Amniotic stem cell (primary cell): Measurements from ENCODE around the gene SPSB4.
A peak's percentile ranks its signal among the peaks of the same experiment; 100 is the strongest.
"Not testable (repeated sequence)": the region's sequence is repeated elsewhere in the genome, so short reads cannot be mapped to it uniquely, and the experiment has no call there.

Experiments
- DNase-seq: peaks from one replicate; lab custom pipeline; 2025; lab: John Stamatoyannopoulos, UW

The SPSB4 gene

GRCh38 chr3:141050576-141051442 is at the start of gene SPSB4:
Gene SPSB4 (plus strand): TSS chr3:141051347. CDS start chr3:141066105, 14,758 bp downstream.
- DNase-seq: no peak

- no peak for DNase-seq
These were observed 44.8 kb upstream of the SPSB4 start for GRCh38 chr3:141006344-141006743.

GRCh38 chr3:141009496-141009895 is 41.7 kb upstream of the SPSB4 start:
- DNase-seq: no peak

GRCh38 chr3:141011232-141011996 is 39.7 kb upstream of the SPSB4 start:
- peak; percentile 37 for DNase-seq

- no peak for DNase-seq
These were observed 39.2 kb upstream of the SPSB4 start for GRCh38 chr3:141011997-141012262.

GRCh38 chr3:141012571-141012970 is 38.6 kb upstream of the SPSB4 start:
- DNase-seq: no peak

- DNase-seq: no peak
These were observed 35.7 kb upstream of the SPSB4 start for GRCh38 chr3:141015481-141015880.

GRCh38 chr3:141017366-141018322 is 33.5 kb upstream of the SPSB4 start:
- not testable (repeated sequence) for DNase-seq

- DNase-seq: no peak
These were observed 31.9 kb upstream of the SPSB4 start for GRCh38 chr3:141019244-141019643.

- DNase-seq: no peak
These were observed 30.9 kb upstream of the SPSB4 start for GRCh38 chr3:141020143-141020830.

- no peak for DNase-seq
These were observed 29.9 kb upstream of the SPSB4 start for GRCh38 chr3:141021261-141021660.

GRCh38 chr3:141030296-141030695 is 20.9 kb upstream of the SPSB4 start:
- DNase-seq: no peak

GRCh38 chr3:141039589-141039988 is 11.6 kb upstream of the SPSB4 start:
- DNase-seq: no peak

GRCh38 chr3:141044695-141045641 is 6.2 kb upstream of the SPSB4 start:
- DNase-seq: no peak

GRCh38 chr3:141045849-141046248 is 5.3 kb upstream of the SPSB4 start:
- no peak for DNase-seq

GRCh38 chr3:141047168-141047567 is 4.0 kb upstream of the SPSB4 start:
- DNase-seq: no peak

GRCh38 chr3:141049681-141050080 is 1.5 kb upstream of the SPSB4 start:
- no peak for DNase-seq

- DNase-seq: no peak
These were observed 475 bp downstream of the SPSB4 start for GRCh38 chr3:141051443-141052200.

- no peak for DNase-seq
These were observed 1.3 kb downstream of the SPSB4 start for GRCh38 chr3:141052201-141053069.
